NCI-H2196 (cell line): ENCODE results near the gene GARRE1.
"Not testable (repeated sequence)": the region's sequence is repeated elsewhere in the genome, so short reads cannot be mapped to it uniquely, and the experiment has no call there.

ENCODE experiments used
- DNase-seq: peaks from one replicate; lab custom pipeline; 2025; ENCODE audit not compliant: unreplicated experiment; lab: John Stamatoyannopoulos, UW

The GARRE1 gene

DNA sequence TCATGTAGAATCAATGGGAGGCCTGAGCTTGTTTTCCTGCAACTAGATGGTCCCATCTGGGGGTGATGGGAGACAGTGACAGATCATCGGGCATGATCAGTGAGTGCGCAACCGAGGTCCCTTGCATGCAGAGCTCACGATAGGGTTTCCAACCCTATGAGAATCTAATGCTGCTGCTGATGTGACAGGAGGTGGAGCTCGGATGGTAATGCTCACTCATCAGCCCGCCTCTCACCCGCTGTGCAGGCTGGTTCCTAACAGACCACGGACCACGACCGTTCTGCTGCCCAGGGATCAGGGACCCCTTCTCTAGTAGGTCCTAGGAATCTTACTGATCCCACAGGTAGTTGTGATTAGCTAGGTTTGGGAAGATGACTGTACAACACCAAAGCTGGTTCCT is 23.5 kb upstream of the GARRE1 start:
- DNase-seq: no peak

DNA sequence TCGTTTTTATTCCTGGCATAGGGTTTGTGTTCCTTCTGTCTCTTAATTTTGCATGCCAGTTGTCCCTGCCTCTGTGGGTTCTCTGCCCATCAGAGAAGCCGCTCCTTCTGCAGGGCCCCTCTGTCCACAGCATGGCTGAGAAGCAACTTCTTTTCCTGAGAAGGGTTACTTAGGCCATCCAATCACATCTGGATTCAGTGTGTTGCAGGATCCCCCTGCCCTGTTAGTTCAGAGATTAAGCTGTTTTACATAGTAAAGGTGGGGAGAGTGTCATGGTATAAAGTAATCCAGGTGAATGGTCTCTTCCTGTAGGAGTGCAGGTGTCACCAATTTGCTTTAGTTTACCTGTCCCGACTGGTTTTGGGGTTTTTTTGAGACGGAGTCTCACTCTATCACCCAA is 22.9 kb upstream of the GARRE1 start:
- no peak for DNase-seq

DNA sequence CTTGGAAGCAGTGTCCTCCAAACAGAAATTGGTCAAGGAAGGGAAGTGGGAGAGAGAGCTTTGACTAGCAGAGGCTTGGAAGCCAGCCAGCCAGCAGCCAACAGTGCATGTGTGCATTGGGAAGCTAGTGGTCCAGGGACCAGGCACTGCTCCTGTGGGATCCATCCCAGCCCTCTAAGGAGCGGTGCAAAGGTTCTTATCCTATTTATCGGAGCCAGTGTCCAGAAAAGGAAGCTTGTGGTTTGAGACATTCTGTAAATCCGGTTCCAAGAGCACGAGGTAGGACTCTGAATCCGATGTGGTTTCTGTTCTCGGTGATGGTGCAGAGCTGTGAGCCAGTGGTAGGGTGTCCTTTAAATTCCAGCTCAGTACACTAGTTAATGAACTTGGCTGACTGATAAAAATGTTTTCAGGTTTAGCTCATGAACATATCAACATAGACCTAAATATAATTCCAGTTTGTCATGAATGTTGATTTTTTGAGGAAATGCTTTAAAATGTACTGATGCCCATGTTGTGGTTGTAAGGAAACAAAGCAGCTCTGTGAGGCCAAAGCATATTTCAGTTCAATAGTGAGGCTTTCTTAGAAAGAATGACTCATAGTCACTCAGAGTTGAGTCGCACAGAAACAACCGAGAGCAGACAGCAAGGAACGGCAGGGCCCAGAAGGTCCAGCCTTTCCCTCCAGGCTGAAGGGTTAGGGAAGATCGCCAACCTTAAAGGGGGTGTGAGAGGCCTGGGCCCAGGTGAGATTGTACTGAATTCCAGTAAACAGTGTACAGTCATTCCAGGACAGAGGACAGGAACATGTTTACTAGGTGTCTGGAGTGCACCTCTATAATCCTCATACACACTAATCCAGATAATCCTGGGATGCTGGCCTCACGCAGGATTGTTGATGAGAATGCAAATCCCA is 21.5 kb upstream of the GARRE1 start:
- peak; percentile 14 for DNase-seq

DNA sequence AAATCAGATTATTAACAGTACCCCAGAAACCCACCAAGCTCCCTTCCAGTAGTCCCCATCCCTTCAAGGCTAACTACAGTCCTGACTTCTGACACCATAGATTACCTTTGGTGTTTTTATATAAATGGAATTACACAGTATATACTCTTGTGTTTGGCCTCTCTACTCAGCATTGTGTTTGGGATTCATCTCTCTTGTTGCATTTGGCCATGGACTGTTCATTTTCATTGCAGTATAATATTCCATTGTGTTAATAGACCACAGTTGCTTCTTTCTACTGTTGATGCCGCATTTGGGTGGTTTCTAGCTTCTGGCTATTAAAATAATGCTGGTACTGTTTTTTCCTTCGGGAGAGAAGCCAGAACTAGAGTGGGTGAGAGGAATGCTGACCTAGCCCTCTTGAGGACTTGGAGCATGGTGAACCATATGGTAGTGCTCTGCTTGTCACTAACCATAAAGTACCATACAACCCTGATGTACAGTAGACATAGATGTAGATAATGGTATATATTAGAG is 18.9 kb upstream of the GARRE1 start:
- no peak for DNase-seq

DNA sequence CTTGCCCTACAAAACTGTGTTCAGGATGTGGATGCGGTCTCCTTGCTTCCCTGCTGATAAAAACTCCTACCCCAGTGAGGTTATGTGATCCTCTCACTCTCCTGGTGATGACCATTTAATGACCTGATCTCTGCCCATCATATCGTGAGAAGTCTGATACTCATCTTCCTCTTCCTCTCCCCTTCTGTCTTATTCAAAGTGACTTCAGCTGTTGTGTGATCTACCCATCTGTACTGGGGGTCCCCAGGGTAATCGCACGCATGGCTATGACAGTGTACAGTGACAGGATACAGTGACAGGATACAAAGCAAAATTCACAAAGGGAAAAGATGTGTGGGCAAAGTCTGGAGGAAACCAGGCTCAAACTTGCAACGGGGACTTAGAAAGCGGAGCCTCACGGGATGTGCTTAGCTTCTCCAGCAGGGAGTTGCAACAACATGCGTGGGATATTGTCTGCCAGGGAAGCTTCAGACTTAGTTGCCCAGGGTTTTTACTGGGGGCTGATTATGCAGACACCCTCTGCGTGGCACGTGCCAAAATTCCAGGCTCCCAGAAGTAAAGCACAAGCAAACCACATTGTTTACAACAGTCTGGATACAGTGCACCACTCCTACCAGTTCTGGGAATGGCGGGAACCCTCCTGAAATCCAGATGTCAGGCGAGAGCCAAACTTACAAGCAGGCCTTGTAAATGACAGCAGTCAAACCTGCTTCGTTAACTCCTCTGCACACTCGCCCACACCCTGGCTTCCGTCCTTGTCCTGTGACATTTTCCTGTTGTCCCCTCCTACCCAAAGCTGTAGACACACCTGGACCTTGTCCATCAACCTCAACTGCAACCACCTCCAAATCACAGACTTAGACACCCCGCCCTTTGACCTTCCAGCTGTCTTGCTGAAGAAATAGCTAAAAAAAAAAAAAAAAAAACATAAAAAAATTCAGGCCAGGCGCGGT is 18.0 kb upstream of the GARRE1 start:
- no peak for DNase-seq

DNA sequence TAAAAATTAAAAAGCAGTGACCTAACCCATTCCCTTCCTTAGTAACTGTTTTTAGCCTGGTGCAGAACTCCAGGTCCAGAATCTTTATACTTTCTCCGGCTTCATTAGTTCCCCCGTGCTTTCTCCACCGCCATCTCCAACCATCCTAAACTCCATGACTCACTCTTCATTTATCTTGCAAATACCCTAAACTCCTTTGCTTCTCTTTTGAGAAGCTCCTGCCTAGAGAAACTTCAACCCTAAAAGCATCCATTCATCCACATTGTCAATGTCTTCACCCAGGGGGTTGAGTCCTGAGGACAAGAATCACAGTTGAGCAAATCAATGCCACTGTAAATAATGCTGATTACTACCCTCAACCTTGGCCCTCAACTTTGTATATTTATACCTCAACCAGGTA is 17.1 kb upstream of the GARRE1 start:
- DNase-seq: no peak

DNA sequence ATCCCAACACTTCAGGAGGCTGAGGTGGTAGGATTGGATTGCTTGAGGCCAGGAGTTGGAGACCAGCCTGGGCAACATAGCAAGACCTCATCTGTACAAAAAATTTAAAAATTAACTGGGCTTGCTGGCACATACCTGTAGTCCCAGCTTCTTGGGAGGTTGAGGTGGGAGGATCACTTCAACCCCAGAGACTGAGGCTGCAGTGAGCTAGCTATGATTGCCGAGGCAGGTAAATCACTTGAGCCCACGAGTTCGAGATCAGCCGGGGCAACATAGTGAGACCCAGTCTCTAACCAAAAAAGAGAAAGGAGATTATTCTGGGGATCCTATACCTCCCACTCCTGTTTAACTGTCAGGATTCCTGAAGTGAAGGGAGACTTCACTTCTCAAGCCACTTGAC is 16.4 kb upstream of the GARRE1 start:
- no peak for DNase-seq

DNA sequence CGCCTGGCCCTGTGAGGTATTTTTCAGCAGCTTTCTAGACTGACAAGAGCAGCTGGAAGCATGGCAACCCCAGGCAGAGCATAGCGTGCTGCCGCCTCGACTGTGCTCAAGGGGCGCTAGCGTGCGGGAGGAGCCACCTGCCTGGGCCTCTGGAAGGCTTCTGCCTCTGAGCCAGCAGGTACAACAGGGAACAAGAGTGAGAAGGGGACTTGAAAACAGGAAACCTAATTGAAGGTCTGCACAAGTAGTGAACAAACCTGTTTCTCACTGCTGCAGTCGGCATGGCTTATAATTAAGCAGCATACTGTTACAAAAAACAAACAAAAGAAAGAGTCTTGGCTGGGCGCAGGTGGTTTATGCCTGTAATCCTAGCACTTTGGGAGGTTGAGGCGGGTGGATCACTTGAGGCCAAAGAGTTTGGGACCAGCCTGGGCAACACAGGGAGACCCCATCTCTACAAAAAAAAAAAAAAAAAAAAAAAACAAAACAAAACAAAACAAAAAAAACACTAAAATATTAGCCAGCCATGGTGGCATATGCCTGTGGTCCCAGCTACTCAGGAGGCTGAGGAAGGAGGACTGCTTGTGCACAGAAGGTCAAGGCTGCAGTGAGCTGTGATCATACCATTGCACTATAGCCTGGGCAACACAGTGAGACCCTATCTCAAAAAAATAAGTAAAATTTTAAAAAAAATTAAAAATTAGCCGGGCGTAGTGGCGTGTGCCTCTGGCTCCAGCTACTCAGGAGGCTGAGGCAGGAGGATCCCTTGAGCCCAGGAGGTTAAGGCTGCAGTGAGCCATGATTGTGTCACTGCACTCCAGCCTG is 12.6 kb upstream of the GARRE1 start:
- DNase-seq: peak; percentile 89

DNA sequence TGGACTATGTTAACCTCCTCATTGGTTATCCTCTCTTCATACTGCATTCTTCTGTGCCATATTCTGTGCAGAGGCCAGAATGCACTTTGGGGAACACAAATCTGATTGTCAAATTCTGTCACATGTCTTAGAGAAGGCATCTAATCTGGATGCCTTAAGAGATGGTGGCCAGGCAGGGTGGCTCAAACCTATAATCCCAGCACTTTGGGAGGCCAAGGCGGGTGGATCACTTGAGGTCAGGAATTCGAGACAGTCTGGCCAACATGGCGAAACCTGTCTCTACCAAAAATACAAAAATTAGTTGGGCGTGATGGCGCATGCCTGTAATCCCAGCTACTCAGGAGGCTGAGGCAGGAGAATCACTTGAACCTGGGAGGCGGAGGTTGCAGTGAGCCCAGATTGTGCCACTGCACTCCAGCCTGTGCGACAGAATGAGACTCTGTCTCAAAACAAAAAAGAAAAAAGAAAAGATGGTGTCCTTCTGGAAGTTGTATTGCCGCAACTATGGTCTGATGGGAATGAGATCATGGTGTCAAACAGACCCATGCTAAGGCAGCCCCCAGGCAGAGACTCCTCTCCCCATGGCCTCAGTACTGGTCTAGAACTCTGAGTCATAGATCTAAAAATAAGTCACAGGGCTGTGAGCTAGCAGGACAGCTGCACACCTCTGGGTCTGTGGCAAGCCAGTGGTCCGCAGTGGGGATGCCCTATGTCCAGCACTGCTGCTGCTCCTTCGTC is 11.0 kb upstream of the GARRE1 start:
- DNase-seq: not testable (repeated sequence)

DNA sequence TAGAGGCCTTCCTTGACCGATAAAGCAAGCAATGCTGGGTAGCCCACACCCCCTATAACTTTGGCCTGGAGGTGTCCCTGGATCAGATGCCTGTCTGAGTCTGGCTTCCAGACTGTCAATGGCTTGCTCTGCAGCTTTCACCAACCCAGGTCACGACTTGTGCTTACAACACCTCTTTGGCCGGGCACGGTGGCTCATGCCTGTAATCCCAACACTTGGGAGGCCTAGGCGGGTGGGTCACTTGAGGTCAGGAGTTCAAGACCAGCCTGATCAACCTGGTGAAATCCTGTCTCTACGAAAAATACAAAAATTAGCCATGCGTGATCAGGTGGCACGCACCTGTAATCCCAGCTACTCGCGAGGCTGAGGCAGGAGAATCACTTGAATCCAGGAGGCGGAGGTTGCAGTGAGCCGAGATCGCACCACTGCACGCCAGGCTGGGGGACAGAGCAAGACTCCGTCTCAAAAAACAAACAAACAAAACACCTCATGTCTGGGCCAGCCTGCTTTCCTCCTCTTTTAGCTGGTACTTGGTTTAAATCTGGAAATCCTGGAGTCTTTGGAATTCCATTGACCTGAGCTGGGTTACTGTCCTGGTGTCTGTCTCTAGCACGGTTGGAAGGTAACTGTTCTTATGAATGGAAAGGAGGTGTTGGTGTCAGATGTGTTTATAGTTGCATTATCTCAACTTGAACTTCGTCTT is 10.3 kb upstream of the GARRE1 start:
- no peak for DNase-seq

DNA sequence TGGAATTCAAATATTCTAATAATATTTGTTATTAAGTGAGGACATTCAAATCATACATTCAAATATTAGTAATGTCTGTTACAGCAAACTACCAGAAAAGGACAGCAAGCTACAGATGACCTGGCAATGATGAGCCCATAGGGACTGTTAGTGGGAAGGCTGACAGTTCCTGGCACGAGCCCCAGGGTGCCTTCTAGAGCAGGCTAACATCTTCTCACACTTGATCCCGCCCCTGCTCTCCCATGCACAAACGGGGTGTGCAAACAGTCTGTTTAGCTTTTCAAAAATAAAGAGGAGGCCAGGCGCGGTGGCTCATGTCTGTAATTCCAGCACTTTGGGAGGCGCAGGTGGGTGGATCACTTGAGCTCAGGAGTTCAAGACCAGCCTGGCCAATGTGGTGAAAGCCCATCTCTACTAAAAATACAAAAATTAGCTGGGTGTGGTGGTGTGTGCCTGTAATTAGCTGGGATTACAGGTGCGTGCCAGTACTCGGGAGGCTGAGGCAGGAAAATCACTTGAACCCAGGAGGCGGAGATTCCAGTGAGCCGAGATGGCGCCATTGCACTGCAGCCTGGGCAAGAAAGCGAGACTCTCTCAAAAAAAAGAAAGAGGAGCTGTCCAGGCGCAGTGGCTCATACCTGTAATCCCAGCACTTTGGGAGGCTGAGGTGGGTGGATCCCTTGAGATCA is 9.6 kb upstream of the GARRE1 start:
- no peak for DNase-seq

DNA sequence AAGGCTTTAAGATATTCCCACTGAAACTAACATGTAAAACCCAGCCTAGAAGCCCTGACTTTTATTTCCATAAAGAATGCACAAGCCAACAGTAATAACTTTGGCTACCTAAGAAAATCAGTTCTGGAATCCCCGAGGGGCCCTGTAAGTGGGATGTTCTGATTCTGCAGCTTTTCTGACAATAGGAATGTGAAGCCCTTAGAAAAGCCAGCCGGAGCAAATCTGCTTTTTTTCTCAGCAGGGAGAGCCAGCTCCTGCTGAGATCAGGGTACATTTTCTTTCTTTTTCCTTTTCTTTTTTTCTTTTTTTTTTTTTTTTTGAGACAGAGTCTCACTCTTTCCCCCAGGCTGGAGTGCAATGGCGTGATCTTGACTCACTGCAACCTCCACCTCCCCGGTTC is 8.0 kb upstream of the GARRE1 start:
- no peak for DNase-seq

DNA sequence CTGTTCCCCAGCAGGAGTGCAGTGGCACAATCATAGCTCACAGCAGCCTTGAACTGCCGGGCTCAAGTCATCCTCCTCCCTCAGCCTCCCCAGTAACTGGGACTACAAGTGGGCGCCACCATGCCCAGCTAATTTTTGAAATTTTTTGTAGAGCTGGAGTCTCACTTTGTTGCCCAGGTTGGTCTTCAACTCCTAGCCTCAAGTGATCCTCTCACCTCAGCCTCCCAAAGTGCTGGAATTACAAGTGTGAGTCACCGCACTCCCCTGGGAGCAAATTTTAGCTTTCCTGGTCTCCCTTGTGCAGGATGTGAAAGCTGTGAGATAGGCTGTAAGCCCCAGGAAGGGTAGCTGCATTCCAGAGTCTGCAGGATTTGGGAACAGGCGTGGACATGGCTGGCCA is 5.4 kb upstream of the GARRE1 start:
- no peak for DNase-seq

DNA sequence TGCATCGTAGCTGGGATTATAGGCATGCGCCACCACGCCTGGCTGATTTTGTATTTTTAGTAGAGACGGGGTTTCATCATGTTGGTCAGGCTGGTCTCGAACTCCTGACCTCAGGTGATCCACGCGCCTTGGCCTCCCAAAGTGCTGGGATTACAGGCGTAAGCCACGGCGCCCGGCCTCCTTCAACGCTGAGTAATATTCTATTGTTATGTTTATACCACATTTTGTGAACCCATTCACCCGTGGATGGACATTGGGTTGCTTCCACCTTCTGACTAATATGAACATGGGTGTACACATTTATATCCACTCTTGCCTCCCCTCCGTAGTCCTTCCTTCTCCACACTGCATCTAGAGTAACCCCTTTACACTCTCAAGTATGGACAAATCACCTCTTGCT is 1.2 kb upstream of the GARRE1 start:
- not testable (repeated sequence) for DNase-seq

DNA sequence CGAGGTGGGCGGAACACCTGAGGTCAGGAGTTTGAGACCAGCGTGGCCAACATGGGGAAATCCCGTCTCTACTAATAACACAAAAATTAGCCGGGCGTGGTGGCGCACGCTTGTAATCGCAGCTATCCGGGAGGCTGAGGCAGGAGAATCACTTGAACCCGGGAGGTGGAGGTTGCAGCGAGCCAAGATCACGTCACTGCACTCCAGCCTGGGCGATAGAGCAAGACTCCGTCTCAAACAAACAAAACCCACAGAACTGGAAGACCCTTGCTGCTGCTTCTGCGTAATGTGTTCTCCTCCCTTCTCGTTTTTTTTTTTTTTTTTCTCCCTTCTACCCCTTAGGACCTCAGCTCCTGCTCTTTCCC is 691 bp upstream of the GARRE1 start:
- DNase-seq: not testable (repeated sequence)

DNA sequence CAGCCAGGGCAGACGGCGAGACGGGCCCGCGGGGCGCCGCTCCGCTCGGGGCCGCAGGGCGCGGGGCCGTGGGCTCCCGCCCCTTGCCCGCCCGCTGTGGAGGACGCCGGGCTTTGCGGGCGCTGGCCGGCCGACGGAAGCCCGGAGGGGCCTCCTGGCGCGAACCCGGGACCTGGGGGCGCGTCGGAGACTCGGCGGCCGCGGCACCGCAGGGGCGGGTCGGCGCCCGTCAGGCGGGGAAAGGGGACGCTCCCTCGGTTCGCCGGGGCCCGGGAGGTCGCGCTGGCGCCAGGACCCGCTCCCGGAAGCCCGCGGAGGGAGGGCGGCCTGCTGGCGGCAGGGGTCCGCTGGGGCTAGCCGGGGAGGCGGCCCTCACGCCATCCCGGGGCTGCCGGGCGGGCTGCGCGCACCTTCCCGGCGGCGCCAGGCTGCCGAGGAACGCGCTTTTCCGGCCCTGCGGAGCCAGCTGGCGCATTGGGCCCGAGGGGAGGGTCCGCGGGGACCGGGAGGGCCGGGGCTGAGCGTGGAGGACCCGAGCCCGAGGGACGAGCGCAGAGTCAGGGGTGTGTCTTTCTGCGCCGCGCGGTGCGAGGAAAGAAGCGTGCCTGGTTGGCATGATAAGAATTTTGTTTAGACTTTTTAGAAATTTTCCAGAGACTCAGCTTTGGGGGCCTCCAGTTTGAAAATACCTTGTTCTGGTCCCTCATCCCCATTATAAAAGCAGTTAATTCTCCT is 511 bp downstream of the GARRE1 start:
- peak; percentile 51 for DNase-seq

DNA sequence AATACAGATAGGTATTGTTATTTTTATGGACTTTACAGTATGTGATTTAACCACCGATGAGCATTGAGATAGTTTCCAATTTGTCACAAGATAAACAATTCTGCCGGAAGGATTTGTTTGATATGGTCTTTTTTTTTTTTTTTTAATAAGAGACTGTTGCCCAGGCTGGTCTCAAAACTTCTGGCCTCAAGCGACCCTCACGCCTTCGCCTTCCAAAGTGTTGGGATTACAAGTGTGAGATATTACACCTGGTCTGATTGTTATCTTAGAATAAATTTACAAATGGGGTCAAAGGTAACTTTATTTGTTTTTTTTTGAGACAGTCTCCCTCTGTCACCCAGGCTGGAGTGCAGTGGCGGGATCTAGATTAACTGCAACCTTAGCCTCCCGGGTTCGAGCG is 1.2 kb downstream of the GARRE1 start:
- DNase-seq: no peak

DNA sequence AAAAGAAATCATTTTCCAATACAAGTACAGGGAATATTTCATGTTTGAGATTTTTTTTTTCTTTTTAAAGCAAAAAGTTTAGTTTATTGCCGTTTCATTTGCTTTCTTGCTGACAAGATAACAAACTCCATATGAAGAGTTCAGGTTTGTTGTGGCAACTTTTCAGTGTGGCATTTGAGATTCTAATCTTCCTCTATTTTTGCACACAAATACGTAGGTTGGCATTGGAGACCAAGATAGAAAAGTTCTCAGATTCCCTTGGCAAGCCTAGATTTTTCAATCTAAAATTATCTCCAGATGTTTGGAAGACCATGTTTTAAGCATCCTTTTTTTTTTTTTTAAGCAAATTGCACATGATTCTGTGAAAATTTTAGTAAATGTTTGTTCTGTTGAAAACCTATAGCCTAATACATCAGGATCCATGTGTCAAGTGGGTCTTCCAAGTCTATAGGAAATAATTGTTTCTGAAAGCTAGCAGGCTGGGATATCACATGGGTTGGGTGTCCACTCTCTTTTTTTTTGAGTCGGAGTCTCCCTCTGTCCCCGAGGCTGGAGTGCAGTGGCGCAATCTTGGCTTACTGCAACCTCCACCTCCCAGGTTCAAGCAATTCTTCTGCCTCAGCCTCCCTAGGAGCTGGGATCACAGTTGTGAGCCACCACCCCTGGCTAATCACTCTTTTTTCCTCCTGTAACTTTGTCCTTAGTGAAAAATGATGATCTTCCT is 2.6 kb downstream of the GARRE1 start:
- no peak for DNase-seq
